Activated T-helper 1 cell treated with anti-CD3 and anti-CD28 coated beads, Interleukin-2, amount 50 U/mL, for 16 hours (primary cell): ENCODE measurements around the gene NTF3.
"Not testable (repeated sequence)": the region's sequence is repeated elsewhere in the genome, so short reads cannot be mapped to it uniquely, and the experiment has no call there.

Experiments
- DNase-seq, 2 donors: peaks; one replicate each; pipeline ENCODE4 v3.0.0-alpha.2; 2020; ENCODE audit warnings: low read depth in 1 of 2, low spot score in 1 of 2

Gene NTF3

DNA sequence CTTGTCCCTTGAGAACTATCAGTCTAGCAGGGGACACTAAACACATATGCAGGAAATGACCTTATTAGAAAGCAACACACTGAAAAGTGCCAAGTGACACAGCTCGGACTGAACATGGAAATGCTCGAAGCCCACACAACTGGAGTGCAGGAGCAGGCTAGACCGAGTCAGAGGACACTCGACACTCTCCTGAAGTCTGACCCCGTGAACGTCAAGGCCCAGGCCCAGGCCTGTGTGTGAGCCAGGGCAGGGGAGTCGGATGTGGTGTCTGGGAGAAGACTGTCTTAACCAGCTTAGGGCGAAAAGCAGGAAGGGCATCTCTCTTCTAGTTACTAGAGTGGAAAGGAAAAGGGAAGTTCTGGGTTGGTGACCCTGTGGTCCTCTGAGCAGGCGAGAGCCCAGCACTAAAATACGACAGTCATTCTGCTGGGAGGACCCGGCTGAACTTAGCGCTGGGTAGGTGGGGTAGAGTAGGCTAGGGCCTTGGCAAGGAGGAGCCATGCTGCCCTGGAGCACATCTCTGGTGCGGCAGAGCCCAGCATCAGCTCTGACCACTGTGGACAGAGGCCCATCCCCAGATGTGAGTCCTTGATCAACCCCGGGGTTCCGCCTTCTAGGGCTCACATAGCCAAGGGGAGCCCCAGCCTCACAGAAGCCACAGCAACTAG, 93.0 kb downstream of the NTF3 start:
- DNase-seq, result no peak

DNA sequence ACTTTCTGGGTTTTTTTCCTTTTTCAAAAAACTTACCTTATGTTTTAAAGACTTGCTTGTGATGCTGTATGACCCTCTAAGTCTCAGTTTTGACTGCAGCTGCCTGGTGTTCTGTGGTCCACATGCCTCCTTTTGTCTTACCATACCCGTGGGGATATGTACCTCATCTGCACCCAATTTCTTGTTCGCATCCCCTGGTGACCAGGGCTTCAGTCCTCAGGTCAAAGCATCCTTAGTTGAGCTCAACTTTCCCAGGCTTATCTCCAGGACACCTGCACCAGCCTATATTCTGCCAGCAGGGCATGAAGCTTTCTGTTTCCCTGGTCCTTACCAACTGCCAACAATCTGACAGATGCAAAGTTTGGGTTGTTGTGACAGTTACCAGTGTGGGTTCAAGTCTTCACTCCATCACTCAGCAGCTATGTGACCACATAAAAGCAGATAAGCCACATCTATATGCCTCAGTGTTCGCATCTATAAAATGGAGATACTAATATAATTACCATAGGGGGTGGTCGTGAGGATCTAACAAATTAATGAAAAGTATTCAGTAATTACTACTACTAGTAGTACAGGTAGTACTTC, 94.0 kb downstream of the NTF3 start:
- no peak for DNase-seq

- DNase-seq, result no peak
These were observed 101.5 kb downstream of the NTF3 start for GRCh38 chr12:5533368-5533767.

- no peak for DNase-seq
These were observed 102.7 kb downstream of the NTF3 start for GRCh38 chr12:5534426-5535199.

DNA sequence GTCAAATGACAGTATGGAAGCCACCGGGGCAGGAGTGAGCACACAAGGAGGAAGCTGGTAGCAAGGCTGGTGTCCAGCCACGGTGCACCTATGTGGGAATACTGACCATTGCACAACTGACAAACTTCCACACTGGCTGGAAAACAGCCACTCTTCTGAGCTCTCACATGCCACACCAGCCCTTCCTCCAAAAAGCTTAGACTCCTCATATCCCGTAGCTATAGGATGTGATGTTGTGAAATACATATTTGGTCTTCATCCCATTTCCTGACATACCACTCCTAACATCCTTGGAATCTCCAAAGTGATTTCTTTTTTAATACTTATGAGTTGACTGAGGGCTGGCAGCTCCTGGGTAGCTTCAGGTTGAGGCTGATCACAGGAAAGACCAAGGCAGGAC, 103.6 kb downstream of the NTF3 start:
- DNase-seq, result no peak

- DNase-seq, result not testable (repeated sequence)
These were observed 105.2 kb downstream of the NTF3 start for GRCh38 chr12:5537026-5537615.

GRCh38 chr12:5537771-5538170, 105.9 kb downstream of the NTF3 start:
- DNase-seq, result no peak
